Transverse colon (tissue), 4 donors: ENCODE results near the gene CTAGE4. TPM values are rescaled to one million over a fixed set of nuclear protein-coding genes. Genes with fewer than 3 reads are reported as not detected.
"Not testable (repeated sequence)": the region's sequence is repeated elsewhere in the genome, so short reads cannot be mapped to it uniquely, and the experiment has no call there.

Experiments
- DNase-seq: peaks from one replicate; pipeline ENCODE4 v3.0.0-alpha.2; 2019
- H3K27ac ChIP-seq, 4 donors: fragments of 200-600 bp; sonication (generic); 2 replicates each; pipeline ENCODE4 v1.5.1; 2016 to 2018; ENCODE audit warnings: inconsistent platforms in 4 of 4
- H3K27me3 ChIP-seq: fragments of 200-600 bp; sonication (generic); 2 replicates; pipeline ENCODE4 v1.5.1; 2017; ENCODE audit warnings: inconsistent platforms
- H3K36me3 ChIP-seq, 4 donors: fragments of 200-600 bp; sonication (generic); 2 replicates each; pipeline ENCODE4 v1.5.1; 2017 to 2019; ENCODE audit warnings: inconsistent platforms in 4 of 4
- H3K4me1 ChIP-seq, 4 donors: fragments of 200-600 bp; sonication (generic); 2 replicates each; pipeline ENCODE4 v1.5.1; 2017 to 2020; ENCODE audit warnings: inconsistent platforms in 4 of 4
- H3K4me3 ChIP-seq, 4 donors: fragments of 200-600 bp; sonication (generic); 1 replicate in 1 of 4; 2 replicates in 3 of 4; pipeline versions ENCODE4 v1.5.1 to v1.6.1; 2017 to 2019; ENCODE audit warnings: inconsistent platforms in 4 of 4
- H3K9me3 ChIP-seq, 2 donors: fragments of 200-600 bp; sonication (generic); 2 replicates each; pipeline ENCODE4 v1.5.1; 2017 to 2019; ENCODE audit warnings: inconsistent platforms in 2 of 2
- WGBS, 2 donors: methylation state at CpG; one replicate each; pipeline ENCODE4 v1.1.5; 2018; ENCODE audit warnings: low coverage in 1 of 2; 5-methylcytosine and 5-hydroxymethylcytosine counted together
- in situ Hi-C, 4 donors: fragments of 200-750 bp; cut with MboI; loops; one replicate each; pipeline versions ENCODE4 v1.15.0 to v1.15.1; 2017; ENCODE audit warnings: low sequenced_read_pairs in 3 of 4, low pct_ligation_motif_present in 1 of 4, low pct_unique_long_range_greater_than_20kb in 1 of 4
- intact Hi-C: fragments of 100-400 bp; cut with DNase I; formaldehyde crosslinking; loops from one replicate; pipeline ENCODE4 v1.15.1; 2023; ENCODE audit warnings: low total_unique reads
- total RNA-seq, 4 donors: library from RNA; depleted of rRNA; stranded (reverse); fragments of >200 nt; gene quantifications; one replicate each; pipeline ENCODE4 v1.1.0, GENCODE V29; 2016
- TF ChIP-seq, protein P1 (sequence below), 5 experiments: fragments of 200-600 bp in 3 of 5; fragments of 450-650 bp in 2 of 5; sonication (generic) in 3 of 5; IDR thresholded peaks; 1 replicate in 2 of 5; 2 replicates in 3 of 5; pipeline ENCODE4 v1.5.1; 2016 to 2017; ENCODE audit warnings: antibody characterized with exemption in 5 of 5, inconsistent platforms in 3 of 5, mild to moderate bottlenecking in 2 of 5, moderate library complexity in 1 of 5

The CTAGE4 gene
- total RNA-seq, 4 donors from 2014 or later: 7.8 to 63.3 (median 34.1) TPM

DNA sequence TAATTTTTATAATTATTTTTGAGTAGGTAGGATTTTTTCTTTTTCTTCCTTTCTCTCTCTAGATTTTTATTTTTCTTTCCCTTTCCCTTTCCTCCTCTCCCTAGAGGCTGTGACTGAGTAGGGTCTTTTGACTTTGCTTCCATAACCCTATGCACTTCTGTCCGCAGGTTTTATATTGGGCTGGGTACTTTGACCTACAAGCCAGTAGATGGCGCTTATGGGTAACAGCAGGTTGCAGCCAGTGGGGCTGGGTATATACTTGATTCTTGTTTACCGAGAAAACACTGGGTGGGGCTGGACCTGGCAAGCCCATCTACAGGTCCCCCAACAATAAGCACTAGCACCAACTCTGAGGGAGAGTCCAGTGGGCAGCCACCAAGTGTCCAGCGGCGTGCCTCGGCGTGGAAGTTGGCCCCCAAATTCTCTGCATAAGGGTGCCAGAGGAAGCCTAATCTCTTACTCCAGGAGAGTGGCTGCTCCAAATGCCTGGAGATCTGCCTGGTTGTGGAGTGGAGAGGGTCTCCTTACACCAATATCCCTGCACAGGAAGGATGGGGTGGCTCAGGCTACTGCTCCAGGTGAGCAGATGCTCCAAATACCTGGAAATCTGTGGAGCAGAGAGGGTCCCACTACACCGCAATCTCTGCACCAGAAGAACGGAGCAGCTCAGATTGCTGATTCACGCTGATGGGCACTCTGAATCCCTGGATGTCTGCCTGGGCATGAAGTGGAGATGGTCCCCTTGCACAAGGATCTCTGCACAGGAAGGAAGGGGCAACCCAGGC, 4.7 kb upstream of the CTAGE4 start:
- H3K9me3 ChIP-seq, H3K27me3 ChIP-seq, intact Hi-C loops, H3K36me3 ChIP-seq, H3K4me1 ChIP-seq, H3K27ac ChIP-seq, H3K4me3 ChIP-seq: not testable (repeated sequence)
- peak; percentile 13 for DNase-seq
- in situ Hi-C loops: loop anchor here in 1 of 4 donors (10.0 kb wide), 1 partner anchor 216 kb away; no protein-coding TSS in a partner anchor
- TF ChIP-seq, protein P1, sequence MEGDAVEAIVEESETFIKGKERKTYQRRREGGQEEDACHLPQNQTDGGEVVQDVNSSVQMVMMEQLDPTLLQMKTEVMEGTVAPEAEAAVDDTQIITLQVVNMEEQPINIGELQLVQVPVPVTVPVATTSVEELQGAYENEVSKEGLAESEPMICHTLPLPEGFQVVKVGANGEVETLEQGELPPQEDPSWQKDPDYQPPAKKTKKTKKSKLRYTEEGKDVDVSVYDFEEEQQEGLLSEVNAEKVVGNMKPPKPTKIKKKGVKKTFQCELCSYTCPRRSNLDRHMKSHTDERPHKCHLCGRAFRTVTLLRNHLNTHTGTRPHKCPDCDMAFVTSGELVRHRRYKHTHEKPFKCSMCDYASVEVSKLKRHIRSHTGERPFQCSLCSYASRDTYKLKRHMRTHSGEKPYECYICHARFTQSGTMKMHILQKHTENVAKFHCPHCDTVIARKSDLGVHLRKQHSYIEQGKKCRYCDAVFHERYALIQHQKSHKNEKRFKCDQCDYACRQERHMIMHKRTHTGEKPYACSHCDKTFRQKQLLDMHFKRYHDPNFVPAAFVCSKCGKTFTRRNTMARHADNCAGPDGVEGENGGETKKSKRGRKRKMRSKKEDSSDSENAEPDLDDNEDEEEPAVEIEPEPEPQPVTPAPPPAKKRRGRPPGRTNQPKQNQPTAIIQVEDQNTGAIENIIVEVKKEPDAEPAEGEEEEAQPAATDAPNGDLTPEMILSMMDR (IDR thresholded peaks at IDR 0.05): peak; percentile 22 to 71 (median 51)
- no CpG with 5 or more reads among the region's 10 CpGs for WGBS, 2 donors

DNA sequence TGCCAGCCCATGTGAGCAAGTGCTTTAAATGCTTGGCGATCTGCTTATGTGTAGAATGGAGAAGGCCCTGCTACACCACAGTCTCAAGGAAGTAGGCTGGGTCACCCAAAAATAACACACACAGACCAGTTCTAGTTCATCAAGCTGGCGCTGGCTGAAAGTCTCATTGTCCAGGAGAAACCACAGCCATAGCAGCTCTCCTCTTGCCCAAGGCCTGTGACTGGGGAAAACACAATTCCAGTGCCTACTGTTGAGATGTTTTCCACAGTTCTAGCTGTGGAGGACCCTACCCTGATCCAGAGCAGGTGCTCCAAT, 4.1 kb upstream of the CTAGE4 start:
- H3K36me3 ChIP-seq, H3K27me3 ChIP-seq, H3K9me3 ChIP-seq, H3K4me3 ChIP-seq, H3K27ac ChIP-seq, intact Hi-C loops, DNase-seq, H3K4me1 ChIP-seq: not testable (repeated sequence)
- in situ Hi-C loops: loop anchor here in 1 of 4 donors (10.0 kb wide), 1 partner anchor 216 kb away; no protein-coding TSS in a partner anchor
- 100% methylated on average over 1 of the region's 2 CpGs; no CpG with 5 or more reads in 1 of the 2 donors for WGBS, 2 donors

DNA sequence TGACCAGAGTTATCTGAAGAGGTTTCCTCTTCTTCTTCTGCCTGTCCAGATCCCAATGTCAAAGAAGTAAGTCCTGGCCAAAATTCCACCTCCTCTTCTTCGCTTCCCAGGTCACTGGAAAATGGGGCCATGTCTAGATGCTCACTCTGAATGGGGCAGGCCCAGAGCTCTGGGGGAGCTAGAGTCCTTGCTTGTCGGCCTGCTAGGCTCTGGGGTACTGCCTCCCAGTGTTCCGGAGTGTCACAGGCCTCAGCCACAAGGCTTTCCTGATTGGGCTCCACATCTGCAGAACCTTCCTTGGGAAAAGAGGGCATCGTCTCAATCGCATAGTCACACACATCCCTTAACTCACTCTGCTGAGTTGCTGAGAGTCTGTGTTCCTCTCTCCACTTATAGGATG, 4.6 kb downstream of the CTAGE4 start:
- H3K9me3 ChIP-seq, H3K4me3 ChIP-seq, H3K36me3 ChIP-seq, in situ Hi-C loops, H3K4me1 ChIP-seq, H3K27ac ChIP-seq, DNase-seq, intact Hi-C loops, H3K27me3 ChIP-seq: not testable (repeated sequence)
- WGBS, 2 donors: no CpG with 5 or more reads among the region's 5 CpGs

DNA sequence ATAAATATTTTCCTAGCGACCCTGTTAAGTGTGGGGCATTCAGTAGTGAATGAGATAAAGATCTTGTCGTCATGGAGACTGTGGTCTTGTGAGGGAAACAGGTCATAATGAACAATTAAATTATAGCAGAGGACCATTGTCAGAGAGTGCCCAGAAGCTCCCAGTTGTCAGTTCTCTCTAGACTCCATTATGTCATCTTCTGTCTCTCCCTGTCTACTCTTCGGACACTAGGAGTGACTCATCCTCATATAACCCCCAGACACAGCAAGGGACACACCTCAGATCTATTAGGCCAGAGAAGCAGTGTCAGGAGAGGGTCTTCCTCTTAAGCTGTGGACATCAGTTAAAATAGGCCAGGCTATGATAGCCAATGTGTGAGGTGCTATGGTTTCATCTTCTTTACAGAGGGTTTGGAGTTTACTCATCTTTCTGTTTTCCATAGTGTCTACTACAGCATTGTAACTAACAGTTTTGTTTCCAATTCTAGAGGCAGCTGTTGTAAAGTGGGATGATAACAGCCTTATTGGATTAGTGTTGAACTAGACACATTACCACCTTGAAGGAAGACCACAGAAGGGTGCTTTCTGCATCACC, 5.4 kb downstream of the CTAGE4 start:
- in situ Hi-C loops: not testable (repeated sequence)
- WGBS, 2 donors: no CpG with 5 or more reads among the region's 3 CpGs

DNA sequence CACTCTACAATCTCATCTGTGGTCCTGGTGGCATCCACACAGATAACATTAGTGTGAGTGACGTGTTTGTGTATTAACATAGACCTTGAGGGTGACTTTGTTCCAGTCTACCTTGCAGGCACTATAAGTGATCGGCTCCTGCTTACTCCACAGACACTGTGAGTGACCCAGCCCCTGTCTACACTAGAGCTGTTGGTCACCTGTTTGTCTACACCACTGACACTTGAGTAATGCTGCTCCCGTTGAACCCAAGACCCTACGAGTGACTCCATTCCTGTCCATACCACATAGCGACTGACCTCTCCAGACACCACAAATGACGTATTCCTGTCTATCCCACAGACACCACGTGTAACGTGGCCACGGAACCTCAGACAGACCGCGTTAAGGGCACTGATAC, 10.5 kb downstream of the CTAGE4 start:
- H3K27ac ChIP-seq, DNase-seq, in situ Hi-C loops, H3K9me3 ChIP-seq, H3K4me3 ChIP-seq, H3K36me3 ChIP-seq, H3K27me3 ChIP-seq, intact Hi-C loops, H3K4me1 ChIP-seq: not testable (repeated sequence)
- WGBS, 2 donors: no CpG with 5 or more reads among the region's 11 CpGs

More for the DNA sequence above, 5.4 kb downstream of the CTAGE4 start:
- H3K9me3 ChIP-seq, H3K27me3 ChIP-seq, intact Hi-C loops, H3K36me3 ChIP-seq, H3K4me1 ChIP-seq, DNase-seq, H3K4me3 ChIP-seq, H3K27ac ChIP-seq: not testable (repeated sequence)

DNA sequence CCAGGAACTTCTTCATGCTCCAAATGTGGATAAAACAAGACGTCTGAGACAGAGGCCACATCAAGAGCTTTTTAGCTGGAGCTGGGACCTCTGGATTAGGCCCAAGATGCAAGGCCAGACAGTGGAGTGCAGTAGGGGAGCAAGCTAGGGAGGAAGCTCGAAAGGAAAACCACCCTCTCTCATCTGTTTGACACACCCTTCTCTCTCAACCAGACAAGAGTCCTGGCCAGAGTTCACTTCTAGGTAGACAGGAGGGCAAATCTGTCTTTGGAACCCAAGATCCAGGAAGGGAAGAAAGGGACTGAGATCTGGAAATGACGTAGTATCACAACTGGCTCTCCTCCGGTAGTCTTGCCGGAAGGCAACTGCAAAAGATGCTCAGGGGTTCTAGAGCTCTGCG, 11.2 kb downstream of the CTAGE4 start:
- H3K9me3 ChIP-seq, intact Hi-C loops, in situ Hi-C loops: not testable (repeated sequence)

DNA sequence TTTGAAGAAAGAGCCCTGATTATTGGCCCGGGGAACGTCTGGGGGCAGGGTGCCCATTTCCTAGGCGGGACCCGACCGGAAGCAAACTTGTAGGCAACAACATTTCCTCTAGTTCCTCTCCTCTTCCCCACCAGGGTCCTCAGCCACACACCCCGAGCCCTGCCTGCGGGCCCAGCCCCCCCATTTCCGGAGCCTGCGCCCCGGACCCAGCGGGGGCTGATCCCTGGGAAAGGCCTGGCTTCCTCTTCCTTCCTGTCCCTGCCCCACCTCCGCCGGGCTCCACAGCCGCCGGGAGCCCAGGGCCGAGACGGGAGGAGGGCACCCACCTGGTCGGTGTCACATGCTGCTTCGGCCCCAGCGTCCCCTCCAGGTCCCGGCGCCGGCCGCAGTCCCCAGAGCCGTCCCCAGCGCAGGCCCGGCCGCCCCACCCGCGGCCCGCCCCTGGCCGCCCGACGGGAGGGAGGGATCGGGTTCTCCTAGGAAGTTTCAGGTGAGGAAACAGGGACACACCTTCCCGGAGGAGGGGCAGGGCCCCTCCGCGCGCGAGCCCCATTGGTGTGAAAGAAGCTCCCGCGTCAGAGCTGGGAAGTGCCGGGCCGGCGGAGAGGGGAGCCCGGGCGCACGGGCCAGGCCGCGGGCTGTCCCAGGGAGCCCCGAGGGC, 12.1 kb downstream of the CTAGE4 start, which contains the start of gene ARHGEF35:
Gene ARHGEF35, minus strand, starts transcription at position 622 of the 661 bp plus-strand sequence. CDS start 7,450 bp downstream, outside the sequence.
- H3K9me3 ChIP-seq, in situ Hi-C loops, H3K4me3 ChIP-seq, H3K27me3 ChIP-seq, H3K27ac ChIP-seq, H3K36me3 ChIP-seq, H3K4me1 ChIP-seq, DNase-seq, intact Hi-C loops: not testable (repeated sequence)
- no CpG with 5 or more reads among the region's 51 CpGs for WGBS, 2 donors

More for the DNA sequence above, 11.2 kb downstream of the CTAGE4 start:
- WGBS, 2 donors: no CpG with 5 or more reads among the region's 6 CpGs
- H3K4me3 ChIP-seq, H3K4me1 ChIP-seq, H3K27me3 ChIP-seq, H3K36me3 ChIP-seq, DNase-seq, H3K27ac ChIP-seq: not testable (repeated sequence)

DNA sequence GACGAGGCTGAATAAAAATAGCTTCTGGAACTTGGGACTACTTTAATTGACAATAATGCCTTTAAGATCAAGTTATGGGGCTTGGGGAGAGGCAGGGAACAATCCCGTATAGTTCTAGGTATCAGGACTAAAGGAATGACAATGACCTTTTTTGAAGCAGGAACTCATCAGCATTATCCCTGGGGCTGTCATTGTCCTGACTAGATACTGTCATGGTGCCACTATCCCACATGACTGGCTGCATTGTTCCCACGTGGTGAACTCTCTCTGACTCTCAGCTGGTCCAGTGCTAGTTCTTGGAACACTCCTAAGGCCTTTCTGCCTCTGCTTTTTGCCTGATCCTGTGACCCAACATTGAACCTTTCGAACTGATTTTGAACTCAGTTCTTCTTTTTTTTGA, 15.7 kb downstream of the CTAGE4 start:
- not testable (repeated sequence) for H3K9me3 ChIP-seq

DNA sequence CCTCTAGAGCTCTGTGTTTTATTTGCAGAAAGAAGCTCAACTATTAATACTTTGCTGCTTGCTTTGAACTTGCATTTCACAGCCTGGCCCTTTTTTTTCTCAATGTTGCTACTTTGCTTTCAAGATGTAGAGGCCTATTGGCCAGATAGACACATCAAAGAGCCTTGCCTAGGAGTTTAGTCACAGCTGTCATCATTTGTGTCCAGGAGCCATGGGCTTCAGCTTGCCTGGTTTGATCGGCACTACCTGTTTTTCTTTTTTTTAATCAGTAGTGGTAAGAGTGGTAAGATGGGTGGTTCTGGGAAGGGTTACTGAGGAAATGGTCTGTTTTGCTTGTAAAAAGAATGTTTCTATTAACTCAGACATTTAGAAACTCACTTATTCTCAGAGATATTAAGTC, 18.7 kb downstream of the CTAGE4 start:
- intact Hi-C loops, H3K4me1 ChIP-seq, H3K4me3 ChIP-seq, H3K27ac ChIP-seq, H3K9me3 ChIP-seq, DNase-seq, H3K36me3 ChIP-seq, in situ Hi-C loops, H3K27me3 ChIP-seq: not testable (repeated sequence)
- no CpG with 5 or more reads among the region's 1 CpG for WGBS, 2 donors

More for the DNA sequence above, 15.7 kb downstream of the CTAGE4 start:
- DNase-seq, H3K36me3 ChIP-seq, H3K27ac ChIP-seq, in situ Hi-C loops, H3K4me1 ChIP-seq, intact Hi-C loops, H3K4me3 ChIP-seq, H3K27me3 ChIP-seq: not testable (repeated sequence)
- 53 to 76% methylated on average over 2 to 3 of the region's 4 CpGs for WGBS, 2 donors
